Gastrocnemius medialis (tissue), 4 donors: ENCODE measurements around the gene THSD4. TPM values are rescaled to one million over a fixed set of nuclear protein-coding genes. Genes with fewer than 3 reads are reported as not detected.

Source experiments
- ATAC-seq, 2 donors: fragments of 150-250 bp; one replicate each; pipeline ENCODE4 v1.9.1; 2016
- DNase-seq, 2 donors: peaks; one replicate each; pipeline ENCODE4 v3.0.0-alpha.2; 2019
- H3K27ac ChIP-seq, 4 donors: fragments of 200-600 bp; sonication (generic); 1 replicate in 1 of 4; 2 replicates in 3 of 4; pipeline ENCODE4 v1.5.1; 2016 to 2018; ENCODE audit warnings: mild to moderate bottlenecking in 2 of 4, moderate library complexity in 1 of 4
- H3K27me3 ChIP-seq, 3 donors: fragments of 200-600 bp; sonication (generic) in 2 of 3; 1 replicate in 1 of 3; 2 replicates in 2 of 3; pipeline versions ENCODE4 v1.5.1 to v1.6.0; 2016 to 2019; ENCODE audit warnings: mild to moderate bottlenecking in 1 of 3, moderate library complexity in 1 of 3
- H3K36me3 ChIP-seq, 2 donors: fragments of 200-600 bp; sonication (generic) in 1 of 2; one replicate each; pipeline ENCODE4 v1.5.1; 2017 to 2018
- H3K4me1 ChIP-seq, 2 donors: fragments of 200-600 bp; sonication (generic) in 1 of 2; one replicate each; pipeline ENCODE4 v1.5.1; 2016 to 2017; ENCODE audit warnings: mild to moderate bottlenecking in 2 of 2
- H3K4me3 ChIP-seq, 4 donors: fragments of 200-600 bp; sonication (generic) in 3 of 4; 1 replicate in 1 of 4; 2 replicates in 3 of 4; pipeline ENCODE4 v1.5.1; 2016 to 2019; ENCODE audit warnings: mild to moderate bottlenecking in 2 of 4
- H3K9me3 ChIP-seq, 3 donors: fragments of 200-600 bp; sonication (generic) in 2 of 3; 1 replicate in 1 of 3; 2 replicates in 2 of 3; pipeline ENCODE4 v1.5.1; 2016 to 2019
- CTCF ChIP-seq, 5 experiments: fragments of 450-650 bp in 3 of 5; fragments of 200-600 bp in 2 of 5; sonication (generic) in 2 of 5; IDR thresholded peaks in 4 of 5; conservative IDR thresholded peaks in 1 of 5; 1 replicate in 4 of 5; 2 replicates in 1 of 5; pipeline ENCODE4 v1.5.1; 2016 to 2019; ENCODE audit warnings: antibody characterized with exemption in 5 of 5, mild to moderate bottlenecking in 3 of 5, moderate library complexity in 3 of 5
- POLR2A ChIP-seq, 2 donors: fragments of 450-650 bp; IDR thresholded peaks; one replicate each; pipeline ENCODE4 v1.6.1; 2017; ENCODE audit warnings: antibody characterized with exemption in 2 of 2, mild to moderate bottlenecking in 2 of 2, moderate library complexity in 2 of 2
- in situ Hi-C, 4 donors: fragments of 200-750 bp; cut with MboI; loops; one replicate each; pipeline versions ENCODE4 v1.15.0 to v1.8.0; 2017; ENCODE audit warnings: low sequenced_read_pairs in 4 of 4
- intact Hi-C: fragments of 100-400 bp; cut with DNase I; formaldehyde crosslinking; loops from one replicate; pipeline ENCODE4 v1.15.1; 2023; ENCODE audit warnings: low total_unique reads
- total RNA-seq, 4 donors: library from RNA; depleted of rRNA; stranded (reverse); fragments of >200 nt; gene quantifications; one replicate each; pipeline versions ENCODE4 v1.1.0 to v1.2.3, GENCODE V29; 2016

THSD4 gene
- total RNA-seq, 4 donors from 2014 or later, result 0.35 to 3.1 (median 0.60) TPM

DNA sequence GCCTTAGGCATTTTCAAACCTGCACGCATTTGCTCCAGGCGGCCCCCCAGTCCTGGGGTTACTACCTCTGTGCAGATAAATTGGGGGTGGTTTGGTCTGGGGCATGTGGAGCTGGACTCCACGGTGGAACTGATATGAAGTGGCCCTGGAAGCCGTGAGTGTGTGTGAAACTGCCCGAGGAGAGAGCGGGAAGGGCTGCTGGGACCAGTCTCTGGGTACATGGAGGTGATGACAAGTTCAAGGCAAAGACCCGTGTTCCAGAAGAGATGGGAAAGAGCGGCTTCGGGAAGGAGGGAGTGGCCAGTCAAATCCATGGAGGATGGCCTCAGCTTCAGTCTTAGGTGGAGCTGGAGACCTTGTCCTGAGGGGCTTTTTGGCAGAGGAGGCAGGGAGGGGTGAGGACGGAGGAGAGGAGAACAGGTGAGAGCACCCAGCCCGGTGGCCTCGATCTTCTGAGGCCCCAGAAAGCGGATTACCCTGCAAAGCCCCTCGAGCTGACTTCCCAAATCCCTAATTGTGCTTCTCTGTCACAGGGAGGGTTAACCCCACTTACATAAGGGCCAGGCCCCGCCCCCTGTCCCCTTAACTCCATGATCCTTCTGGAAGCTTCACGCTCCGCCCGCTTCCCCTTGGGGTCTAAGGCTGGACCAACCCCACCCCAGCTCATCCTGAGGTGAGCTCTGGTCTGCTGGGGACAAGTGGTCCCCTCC lies 693.2 kb downstream of the THSD4 start:
- Histone ChIP-seq H3K4me3 (no peak overlapping the region), H3K27me3 (no peaks in the 10 kb centered on the region), H3K36me3 (no peaks in the 10 kb centered on the region), H3K9me3 (no peaks in the 10 kb centered on the region), H3K27ac (no peak overlapping the region), H3K4me1 (peaks cover 0 to 3% of the 10 kb centered on the region in 2 donors)
- intact Hi-C loops, result no loop called here
- no peak for DNase-seq
- no peak for TF ChIP-seq CTCF (IDR thresholded peaks at IDR 0.05 in 4 of 5, conservative IDR thresholded peaks at IDR 0.05 in 1 of 5)
- no peak for TF ChIP-seq POLR2A (IDR thresholded peaks at IDR 0.05)
- in situ Hi-C loops, result loop anchor here in 3 of 4 donors (10.0 kb wide), 1 partner anchor 64 kb away; no protein-coding TSS in a partner anchor
- ATAC-seq, result no peak

GRCh38 chr15:71809346-71809745 lies 694.1 kb downstream of the THSD4 start:
- Histone ChIP-seq H3K4me3 (no peak overlapping the region), H3K27ac (no peak overlapping the region), H3K27me3 (no peaks in the 10 kb centered on the region), H3K9me3 (no peaks in the 10 kb centered on the region), H3K4me1 (peaks cover 0 to 3% of the 10 kb centered on the region in 2 donors), H3K36me3 (no peaks in the 10 kb centered on the region)
- intact Hi-C loops, result no loop called here
- ATAC-seq, result no peak
- in situ Hi-C loops, result loop anchor here in 3 of 4 donors (10.0 kb wide), 1 partner anchor 65 kb away; no protein-coding TSS in a partner anchor
- TF ChIP-seq CTCF (IDR thresholded peaks at IDR 0.05 in 4 of 5, conservative IDR thresholded peaks at IDR 0.05 in 1 of 5), result no peak
- no peak for DNase-seq

GRCh38 chr15:71810256-71811035 lies 695.2 kb downstream of the THSD4 start, which contains the start of gene NR2E3:
Gene NR2E3, plus strand, starts transcription at chr15:71810554. Its CDS starts 190 bp downstream, at chr15:71810744.
- intact Hi-C loops, result no loop called here
- H3K4me1 ChIP-seq, result peaks cover 0 to 3% of the 10 kb centered on the region in 2 donors

GRCh38 chr15:71811036-71811736 lies 695.9 kb downstream of the THSD4 start:
- Histone ChIP-seq H3K27me3 (no peaks in the 10 kb centered on the region), H3K36me3 (no peaks in the 10 kb centered on the region), H3K9me3 (no peaks in the 10 kb centered on the region), H3K27ac (no peak overlapping the region), H3K4me3 (no peak overlapping the region), H3K4me1 (peaks cover 0 to 3% of the 10 kb centered on the region in 2 donors)
- TF ChIP-seq CTCF (IDR thresholded peaks at IDR 0.05 in 4 of 5, conservative IDR thresholded peaks at IDR 0.05 in 1 of 5) (no peak), POLR2A (IDR thresholded peaks at IDR 0.05) (no peak)
- ATAC-seq, result no peak
- DNase-seq, result no peak
- intact Hi-C loops, result no loop called here
- in situ Hi-C loops, result no loop called here

More at GRCh38 chr15:71810256-71811035, 695.2 kb downstream of the THSD4 start, which contains the start of gene NR2E3:
- Histone ChIP-seq H3K4me3 (no peak within 1 kb of the TSS), H3K9me3 (no peaks in the 10 kb centered on the region), H3K36me3 (no peaks in the 10 kb centered on the region), H3K27me3 (no peaks in the 10 kb centered on the region), H3K27ac (no peak within 1 kb of the TSS)
- in situ Hi-C loops, result no loop called here
- DNase-seq (no peak), ATAC-seq (no peak)
- TF ChIP-seq CTCF (IDR thresholded peaks at IDR 0.05 in 4 of 5, conservative IDR thresholded peaks at IDR 0.05 in 1 of 5) (no peak), POLR2A (IDR thresholded peaks at IDR 0.05) (no peak)
